VCaP (cell line): Measurements from ENCODE around the gene LENG8.

ENCODE experiments used
- H3K27ac ChIP-seq: fragments of 450-650 bp; 2 replicates; pipeline ENCODE4 v1.5.1; 2017
- TF ChIP-seq, protein P1 (sequence below): fragments of 450-650 bp; conservative IDR thresholded peaks from 2 replicates; pipeline ENCODE4 v1.5.1; 2017; ENCODE audit warnings: mild to moderate bottlenecking, moderate library complexity

Gene LENG8

DNA sequence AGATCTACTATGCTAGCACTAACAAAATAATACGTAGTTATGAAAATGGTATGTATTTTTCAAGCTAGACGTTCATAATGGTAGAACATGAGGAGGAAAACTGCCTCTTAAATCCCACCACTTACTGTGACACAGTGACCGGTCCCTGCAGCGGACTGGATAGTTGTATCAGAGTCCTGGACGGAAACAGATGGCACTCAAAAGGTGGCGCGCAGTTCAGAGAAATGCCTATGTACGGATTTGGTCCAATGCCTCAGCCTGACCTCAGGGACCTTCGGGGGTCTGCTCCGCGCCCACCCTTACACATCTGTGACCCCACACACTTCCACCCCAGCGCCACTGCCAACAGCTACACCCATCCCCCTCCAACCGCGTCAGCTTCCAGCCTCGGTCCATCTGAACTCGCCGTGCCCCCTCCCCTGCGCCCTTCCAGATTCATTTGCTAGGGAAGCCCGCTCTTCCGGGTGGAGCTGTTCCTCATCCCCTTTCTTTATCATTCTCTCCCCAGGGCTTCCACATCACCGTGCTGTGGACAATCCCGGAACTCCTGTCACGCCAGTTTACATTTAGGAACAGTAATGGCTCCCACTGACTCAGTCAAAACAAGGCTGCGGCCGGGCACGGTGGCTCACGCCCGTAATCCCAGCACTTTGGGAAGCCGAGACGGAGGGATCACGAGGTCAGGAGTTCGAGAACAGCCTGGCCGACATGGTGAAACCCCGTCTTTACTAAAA lies 792 bp upstream of the LENG8 start:
- TF ChIP-seq, protein P1, sequence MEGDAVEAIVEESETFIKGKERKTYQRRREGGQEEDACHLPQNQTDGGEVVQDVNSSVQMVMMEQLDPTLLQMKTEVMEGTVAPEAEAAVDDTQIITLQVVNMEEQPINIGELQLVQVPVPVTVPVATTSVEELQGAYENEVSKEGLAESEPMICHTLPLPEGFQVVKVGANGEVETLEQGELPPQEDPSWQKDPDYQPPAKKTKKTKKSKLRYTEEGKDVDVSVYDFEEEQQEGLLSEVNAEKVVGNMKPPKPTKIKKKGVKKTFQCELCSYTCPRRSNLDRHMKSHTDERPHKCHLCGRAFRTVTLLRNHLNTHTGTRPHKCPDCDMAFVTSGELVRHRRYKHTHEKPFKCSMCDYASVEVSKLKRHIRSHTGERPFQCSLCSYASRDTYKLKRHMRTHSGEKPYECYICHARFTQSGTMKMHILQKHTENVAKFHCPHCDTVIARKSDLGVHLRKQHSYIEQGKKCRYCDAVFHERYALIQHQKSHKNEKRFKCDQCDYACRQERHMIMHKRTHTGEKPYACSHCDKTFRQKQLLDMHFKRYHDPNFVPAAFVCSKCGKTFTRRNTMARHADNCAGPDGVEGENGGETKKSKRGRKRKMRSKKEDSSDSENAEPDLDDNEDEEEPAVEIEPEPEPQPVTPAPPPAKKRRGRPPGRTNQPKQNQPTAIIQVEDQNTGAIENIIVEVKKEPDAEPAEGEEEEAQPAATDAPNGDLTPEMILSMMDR = no peak
- peak overlapping the region; percentile 96 for H3K27ac ChIP-seq

DNA sequence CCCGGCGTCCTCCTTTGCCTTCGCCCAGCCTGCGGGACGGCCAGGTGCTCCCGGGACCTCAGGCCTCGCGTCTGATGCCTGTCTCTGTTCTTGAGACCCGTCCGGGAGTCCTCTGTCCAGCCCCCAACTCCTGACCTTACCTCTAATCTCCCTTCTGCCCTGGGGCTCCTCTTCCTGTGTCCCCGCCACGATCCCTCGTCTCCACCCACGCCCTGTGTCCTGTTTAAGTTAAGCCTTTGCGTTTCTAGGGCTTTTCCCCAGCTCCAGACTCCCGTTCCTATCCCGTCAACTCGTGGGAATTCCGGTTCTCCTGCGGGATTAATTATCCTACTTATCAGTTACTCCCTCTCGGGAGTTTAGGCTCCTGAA lies 686 bp downstream of the LENG8 start:
- peak overlapping the region; percentile 96 for H3K27ac ChIP-seq
- TF ChIP-seq, protein P1 = no peak

DNA sequence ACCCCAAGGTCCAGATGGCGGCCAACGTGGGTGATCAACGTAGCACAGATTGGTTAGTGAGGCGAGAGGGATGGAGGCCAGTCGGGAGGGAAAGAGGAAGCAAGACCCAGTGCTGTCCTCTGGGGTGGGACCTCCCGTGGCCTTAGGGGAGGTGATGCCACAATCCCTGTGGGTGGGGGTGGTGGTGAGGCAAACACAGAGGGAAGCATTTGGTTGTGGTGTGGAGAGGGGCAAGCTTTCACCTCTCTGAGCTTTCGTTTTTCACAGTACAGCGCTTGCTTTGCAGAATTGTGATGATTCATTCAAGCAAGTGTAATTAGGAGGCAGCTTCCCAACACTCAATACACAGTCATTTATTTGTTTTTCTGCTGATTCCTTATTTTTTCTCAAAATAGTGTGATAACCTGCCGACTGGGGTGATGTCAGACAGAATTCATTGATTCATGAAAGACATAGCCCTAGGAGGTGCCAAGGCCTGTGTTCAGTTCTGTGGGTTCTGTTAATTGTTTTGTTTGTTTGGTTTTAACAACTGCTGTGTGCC lies 2.4 kb downstream of the LENG8 start:
- TF ChIP-seq, protein P1 = no peak
- H3K27ac ChIP-seq = no peak overlapping the region; the same call in 1 of the 2 replicates

DNA sequence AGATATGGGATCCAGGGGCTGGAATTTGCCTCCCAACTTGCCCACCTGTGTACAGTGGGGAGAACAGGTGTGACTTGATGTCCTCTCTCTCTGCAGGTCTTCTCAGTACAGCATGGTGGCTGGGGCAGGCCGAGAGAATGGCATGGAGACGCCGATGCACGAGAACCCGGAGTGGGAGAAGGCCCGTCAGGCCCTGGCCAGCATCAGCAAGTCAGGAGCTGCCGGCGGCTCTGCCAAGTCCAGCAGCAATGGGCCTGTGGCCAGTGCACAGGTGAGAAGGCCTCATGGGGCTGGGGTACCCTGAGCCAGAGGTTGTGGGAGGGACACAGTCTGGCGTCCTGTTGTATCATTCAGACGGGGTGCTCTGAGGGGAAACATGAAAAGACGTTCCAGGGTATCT lies 3.0 kb downstream of the LENG8 start:
- TF ChIP-seq, protein P1 = no peak
- H3K27ac ChIP-seq = no peak overlapping the region

DNA sequence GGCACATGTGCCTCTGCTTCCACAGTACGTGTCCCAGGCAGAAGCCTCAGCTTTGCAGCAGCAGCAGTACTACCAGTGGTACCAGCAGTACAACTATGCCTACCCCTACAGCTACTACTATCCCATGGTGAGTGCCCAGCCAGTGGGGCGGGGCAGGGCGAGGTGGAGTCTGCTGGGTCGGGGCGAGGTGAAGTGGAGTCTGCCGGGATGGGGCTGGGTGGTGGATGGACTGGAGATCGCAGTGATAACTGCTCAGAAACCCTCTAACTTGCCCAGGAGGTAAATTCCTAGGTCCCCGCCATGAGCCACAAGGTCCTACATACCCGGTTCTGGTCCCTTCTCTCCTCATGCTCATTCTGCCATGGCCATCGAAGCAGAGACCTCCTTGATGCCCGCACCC lies 3.6 kb downstream of the LENG8 start:
- TF ChIP-seq, protein P1 = no peak
- no peak overlapping the region for H3K27ac ChIP-seq

DNA sequence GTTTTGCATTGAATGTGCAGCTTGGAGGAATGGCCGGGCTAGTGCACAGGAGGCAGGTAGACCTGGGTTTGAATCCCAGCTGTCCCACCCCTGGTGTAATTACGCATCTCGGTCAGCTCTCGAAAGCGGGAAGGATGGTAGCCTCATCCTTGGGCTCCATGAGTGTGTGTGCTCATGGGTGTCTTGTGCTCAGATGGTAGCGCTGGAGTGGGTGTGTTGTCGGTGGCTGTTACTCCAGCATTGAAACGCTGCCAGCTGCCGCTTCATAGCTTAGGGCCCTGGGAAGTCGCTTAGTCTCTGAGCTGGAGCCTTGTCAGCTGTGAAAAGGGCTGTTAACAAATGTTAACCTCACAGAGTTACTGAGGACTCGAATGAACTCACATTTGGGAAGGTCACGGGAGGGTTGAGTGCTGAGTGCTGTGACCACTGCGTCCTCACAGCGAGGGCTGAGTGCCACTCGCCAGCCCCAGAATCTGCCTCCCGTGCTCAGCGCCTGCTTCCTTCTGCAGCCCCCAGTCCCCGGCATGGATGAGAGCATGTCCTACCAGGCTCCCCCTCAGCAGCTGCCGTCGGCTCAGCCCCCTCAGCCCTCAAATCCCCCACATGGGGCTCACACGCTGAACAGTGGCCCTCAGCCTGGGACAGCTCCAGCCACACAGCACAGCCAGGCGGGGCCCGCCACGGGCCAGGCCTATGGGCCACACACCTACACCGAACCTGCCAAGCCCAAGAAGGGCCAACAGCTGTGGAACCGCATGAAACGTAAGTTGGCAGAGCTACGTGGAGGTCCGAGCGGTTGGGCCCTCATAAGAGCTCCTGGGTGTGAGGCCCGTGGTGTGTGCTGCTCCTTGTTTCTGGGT lies 5.2 kb downstream of the LENG8 start:
- H3K27ac ChIP-seq = no peak overlapping the region
- TF ChIP-seq, protein P1 = no peak
